ENCODE measurements around the gene DYSF. TPM values are rescaled to one million over a fixed set of nuclear protein-coding genes. Genes with fewer than 3 reads are reported as not detected.

Gene DYSF
- polyA plus RNA-seq, 1 of the 3 experiments (the other 2 are of a cell fraction): 0.10 TPM

GRCh38 chr2:71704688-71705087, 251.3 kb downstream of the DYSF start:
- TF ChIP-seq ZBTB33 (IDR thresholded peaks at IDR 0.05; ENCODE audit: borderline replicate concordance, low read depth) (no peak), USF2 (IDR thresholded peaks at IDR 0.05; ENCODE audit: borderline replicate concordance, low read depth, low read length) (no peak), FOXJ3 (CRISPR knock-in tag; IDR thresholded peaks at IDR 0.05) (no peak), EP300 (IDR thresholded peaks at IDR 0.05; ENCODE audit: borderline replicate concordance in 1 of 2, low read depth in 1 of 2, low read length in 1 of 2) (no peak), NRF1 (IDR thresholded peaks at IDR 0.05; ENCODE audit: low read depth, low read length) (no peak), CHD2 (IDR thresholded peaks at IDR 0.05; ENCODE audit: low read length, partially characterized antibody) (no peak), ELF1 (IDR thresholded peaks at IDR 0.05) (no peak), GABPA (IDR thresholded peaks at IDR 0.05; ENCODE audit: low read depth) (no peak), RCOR1 (IDR thresholded peaks at IDR 0.05; ENCODE audit: low read length) (no peak), REST (IDR thresholded peaks at IDR 0.05; ENCODE audit: low read depth, low read length) (no peak), POLR2AphosphoS5 (IDR thresholded peaks at IDR 0.05; ENCODE audit: low read depth, low read length) (no peak), RAD21 (IDR thresholded peaks at IDR 0.05; ENCODE audit: low read length) (no peak), EZH2phosphoT487 (IDR thresholded peaks at IDR 0.05; ENCODE audit: borderline replicate concordance, low read depth) (no peak), FOXM1 (IDR thresholded peaks at IDR 0.05; ENCODE audit: low read depth) (no peak), CTCF (IDR thresholded peaks at IDR 0.05) (no peak), FOSL2 (IDR thresholded peaks at IDR 0.05; ENCODE audit: borderline replicate concordance, low read depth) (no peak)
- Histone ChIP-seq H3K79me2 (ENCODE audit: insufficient read depth) (no peaks in the 10 kb centered on the region), H3K27ac (ENCODE audit: low read depth in 2 of 2, low read length in 1 of 2) (no peak overlapping the region), H3K36me3 (replicated peaks in 1 of 2; ENCODE audit: control insufficient read depth in 1 of 2, insufficient read depth in 2 of 2, low read length in 1 of 2) (no peaks in the 10 kb centered on the region), H3K9me2 (no peaks in the 10 kb centered on the region), H3K4me1 (ENCODE audit: control insufficient read depth in 1 of 2, insufficient read depth in 2 of 2, low read depth in 1 of 2, low read length in 1 of 2) (peaks cover 0 to 12% of the 10 kb centered on the region in 2 experiments; a peak in 1 of 4 replicates), H3K4me2 (no peak overlapping the region), H4K20me1 (ENCODE audit: insufficient read depth) (no peaks in the 10 kb centered on the region), H3K9ac (no peak overlapping the region), H3K9me3 (no peaks in the 10 kb centered on the region), H3K27me3 (ENCODE audit: insufficient read depth) (no peaks in the 10 kb centered on the region), H2AFZ (ENCODE audit: low read depth) (no peak overlapping the region), H3F3A (replicated peaks; ENCODE audit: insufficient read depth) (no peaks in the 10 kb centered on the region), H3K4me3 (ENCODE audit: low read depth in 2 of 2, low read length in 1 of 2) (no peak overlapping the region)
- POLR2A ChIA-PET: no interaction called here
- no peak for DNase-seq
- 21% methylated on average over 5 of the region's 5 CpGs for WGBS (ENCODE audit: low lambda C conversion rate)
- CTCF ChIA-PET: interaction anchor here (0.6 kb wide), 1 partner anchor 10 kb away, joined by 3 read pairs; no protein-coding TSS in a partner anchor
